GM12875 (cell line): Measurements from ENCODE around the gene KRT85.

Source experiments
- H3K4me3 ChIP-seq: one replicate; pipeline ENCODE4 v1.5.1; 2011; ENCODE audit warnings: low read depth, low read length, control low read depth
- TF ChIP-seq, protein P1 (sequence below): IDR thresholded peaks from 2 replicates; pipeline ENCODE4 v1.5.1; 2011; ENCODE audit warnings: low read depth, mild to moderate bottlenecking, control low read depth, inconsistent platforms, low read length, moderate library complexity, borderline replicate concordance; ENCODE audit not compliant: insufficient read depth

Gene KRT85

DNA sequence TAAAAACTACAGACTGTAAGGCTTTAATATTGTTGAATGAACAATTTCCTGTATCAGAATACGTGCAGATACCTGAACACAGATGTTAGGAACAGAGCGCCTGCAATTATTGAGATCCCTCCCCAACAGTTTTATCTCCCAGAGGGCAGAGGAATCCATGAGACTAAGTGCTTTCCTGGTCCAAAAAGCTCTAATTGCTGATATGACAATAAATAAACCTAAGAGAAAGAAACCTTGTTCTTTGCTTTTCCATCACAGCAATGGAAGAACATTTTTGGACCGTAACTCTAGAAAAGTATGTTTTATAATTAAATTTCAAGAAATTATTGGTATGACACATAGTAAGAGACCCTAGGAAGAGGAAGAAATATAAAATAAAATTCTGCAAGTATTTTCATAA is 33.1 kb downstream of the KRT85 start:
- TF ChIP-seq, protein P1, sequence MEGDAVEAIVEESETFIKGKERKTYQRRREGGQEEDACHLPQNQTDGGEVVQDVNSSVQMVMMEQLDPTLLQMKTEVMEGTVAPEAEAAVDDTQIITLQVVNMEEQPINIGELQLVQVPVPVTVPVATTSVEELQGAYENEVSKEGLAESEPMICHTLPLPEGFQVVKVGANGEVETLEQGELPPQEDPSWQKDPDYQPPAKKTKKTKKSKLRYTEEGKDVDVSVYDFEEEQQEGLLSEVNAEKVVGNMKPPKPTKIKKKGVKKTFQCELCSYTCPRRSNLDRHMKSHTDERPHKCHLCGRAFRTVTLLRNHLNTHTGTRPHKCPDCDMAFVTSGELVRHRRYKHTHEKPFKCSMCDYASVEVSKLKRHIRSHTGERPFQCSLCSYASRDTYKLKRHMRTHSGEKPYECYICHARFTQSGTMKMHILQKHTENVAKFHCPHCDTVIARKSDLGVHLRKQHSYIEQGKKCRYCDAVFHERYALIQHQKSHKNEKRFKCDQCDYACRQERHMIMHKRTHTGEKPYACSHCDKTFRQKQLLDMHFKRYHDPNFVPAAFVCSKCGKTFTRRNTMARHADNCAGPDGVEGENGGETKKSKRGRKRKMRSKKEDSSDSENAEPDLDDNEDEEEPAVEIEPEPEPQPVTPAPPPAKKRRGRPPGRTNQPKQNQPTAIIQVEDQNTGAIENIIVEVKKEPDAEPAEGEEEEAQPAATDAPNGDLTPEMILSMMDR, result no peak
- no peak overlapping the region for H3K4me3 ChIP-seq

DNA sequence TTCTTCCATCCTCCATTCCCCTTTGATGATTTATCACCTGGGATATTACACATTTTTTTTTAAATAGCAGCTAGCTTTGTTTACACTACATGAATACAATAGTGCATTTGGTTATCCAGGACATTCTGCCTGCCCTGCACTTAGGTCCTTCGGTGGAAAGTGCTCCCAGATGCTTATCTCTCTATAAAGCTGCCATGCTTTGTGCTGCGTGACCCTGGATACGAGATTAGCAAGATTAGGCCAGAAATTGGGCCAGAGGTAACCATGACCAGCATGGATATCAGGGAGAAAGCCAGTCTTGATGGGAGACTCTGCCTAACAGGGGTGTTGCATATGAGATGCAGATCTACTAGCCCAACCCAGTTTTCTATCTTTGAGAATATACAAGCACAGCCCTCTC is 34.0 kb downstream of the KRT85 start:
- no peak overlapping the region for H3K4me3 ChIP-seq
- TF ChIP-seq, protein P1, result no peak

DNA sequence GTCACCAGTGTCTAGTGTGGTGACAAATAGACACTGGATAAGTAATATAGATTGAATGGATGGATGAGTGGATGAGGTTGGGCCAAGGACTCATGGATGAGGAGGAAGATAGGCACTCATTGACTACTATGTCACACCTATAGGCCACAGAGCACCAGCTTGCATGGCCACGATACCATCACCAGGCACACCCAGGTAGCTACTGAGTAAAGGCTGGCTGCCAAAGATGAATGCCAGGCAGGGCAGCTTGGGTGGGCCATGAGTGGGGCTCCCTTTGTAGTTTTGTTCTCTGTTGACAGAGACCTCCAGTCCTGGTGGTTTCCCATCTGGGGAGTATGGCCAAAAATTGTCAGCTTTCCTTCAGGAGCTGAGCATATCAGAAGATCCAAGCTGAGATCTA is 34.9 kb downstream of the KRT85 start:
- TF ChIP-seq, protein P1, result no peak
- no peak overlapping the region for H3K4me3 ChIP-seq

DNA sequence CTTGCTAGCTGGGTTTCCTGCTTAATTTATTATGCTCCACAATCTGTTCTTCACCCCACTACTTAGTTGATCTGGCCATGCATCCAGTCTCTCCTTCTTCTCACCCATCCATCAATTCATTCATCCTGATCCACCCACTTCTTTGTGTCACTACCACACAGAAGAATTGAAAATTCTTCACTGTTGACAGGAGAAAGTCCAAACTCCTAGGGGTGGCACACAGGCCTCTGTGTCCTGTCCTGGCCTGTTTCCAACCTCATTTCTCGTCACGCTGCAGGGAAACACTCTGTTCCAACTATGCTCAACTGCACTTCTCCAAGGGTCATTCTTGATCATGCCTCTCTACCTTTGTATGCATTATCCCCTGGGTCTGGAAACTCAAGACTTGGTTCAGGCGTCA is 35.4 kb downstream of the KRT85 start:
- TF ChIP-seq, protein P1, result no peak
- H3K4me3 ChIP-seq, result no peak overlapping the region

DNA sequence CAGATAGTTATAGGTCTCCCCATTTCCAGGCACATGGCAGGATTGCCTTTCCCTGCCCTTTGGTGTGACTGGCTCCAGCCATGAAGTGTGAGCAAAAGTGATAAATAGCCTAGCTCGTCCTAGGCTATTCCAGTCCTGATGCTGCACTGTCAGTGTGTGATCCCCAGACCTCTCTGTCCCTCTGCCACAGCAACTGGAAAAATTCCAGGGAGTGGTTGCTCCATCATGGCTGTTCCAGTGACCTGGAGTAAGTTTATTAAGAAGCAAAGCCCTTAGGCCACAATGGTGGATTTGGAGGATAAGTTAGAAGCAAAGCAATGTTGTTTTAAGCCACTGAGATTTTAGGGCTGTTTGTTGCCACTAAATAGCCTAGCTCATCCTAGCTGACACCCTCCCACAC is 36.2 kb downstream of the KRT85 start:
- TF ChIP-seq, protein P1, result no peak
- no peak overlapping the region for H3K4me3 ChIP-seq

DNA sequence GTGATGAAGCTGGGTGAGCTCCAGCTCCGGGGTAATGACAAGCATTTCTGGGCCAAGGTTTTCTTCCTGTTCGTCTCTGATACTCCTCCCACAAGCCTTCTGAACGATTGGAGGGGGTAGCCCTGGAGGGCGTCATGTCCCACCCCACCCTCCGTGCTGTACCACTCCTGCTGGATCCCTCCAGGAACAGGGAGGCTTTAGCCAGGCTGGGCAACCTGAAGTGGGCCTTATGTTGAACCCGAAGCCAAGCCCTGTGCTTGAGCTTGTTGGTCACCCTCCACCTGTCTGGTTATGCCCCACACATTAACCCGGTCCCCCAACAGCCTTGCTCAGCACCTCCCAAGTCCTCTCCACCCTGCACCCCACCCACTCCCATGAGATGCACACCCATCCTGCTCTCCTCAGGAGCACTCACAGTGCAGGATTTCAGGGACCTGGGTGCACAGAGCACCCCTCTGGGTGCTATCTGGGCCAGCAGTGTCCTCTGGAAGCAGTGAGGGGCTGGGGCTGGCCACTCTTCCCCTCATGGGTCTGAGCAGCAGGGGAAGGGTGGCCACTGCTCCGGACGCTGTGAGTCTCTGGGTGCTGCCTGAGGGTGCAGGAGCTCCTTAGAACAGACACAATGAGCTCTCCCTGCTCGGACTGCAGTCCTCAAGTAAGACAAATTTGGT is 39.3 kb downstream of the KRT85 start:
- no peak overlapping the region for H3K4me3 ChIP-seq
- TF ChIP-seq, protein P1, result no peak

DNA sequence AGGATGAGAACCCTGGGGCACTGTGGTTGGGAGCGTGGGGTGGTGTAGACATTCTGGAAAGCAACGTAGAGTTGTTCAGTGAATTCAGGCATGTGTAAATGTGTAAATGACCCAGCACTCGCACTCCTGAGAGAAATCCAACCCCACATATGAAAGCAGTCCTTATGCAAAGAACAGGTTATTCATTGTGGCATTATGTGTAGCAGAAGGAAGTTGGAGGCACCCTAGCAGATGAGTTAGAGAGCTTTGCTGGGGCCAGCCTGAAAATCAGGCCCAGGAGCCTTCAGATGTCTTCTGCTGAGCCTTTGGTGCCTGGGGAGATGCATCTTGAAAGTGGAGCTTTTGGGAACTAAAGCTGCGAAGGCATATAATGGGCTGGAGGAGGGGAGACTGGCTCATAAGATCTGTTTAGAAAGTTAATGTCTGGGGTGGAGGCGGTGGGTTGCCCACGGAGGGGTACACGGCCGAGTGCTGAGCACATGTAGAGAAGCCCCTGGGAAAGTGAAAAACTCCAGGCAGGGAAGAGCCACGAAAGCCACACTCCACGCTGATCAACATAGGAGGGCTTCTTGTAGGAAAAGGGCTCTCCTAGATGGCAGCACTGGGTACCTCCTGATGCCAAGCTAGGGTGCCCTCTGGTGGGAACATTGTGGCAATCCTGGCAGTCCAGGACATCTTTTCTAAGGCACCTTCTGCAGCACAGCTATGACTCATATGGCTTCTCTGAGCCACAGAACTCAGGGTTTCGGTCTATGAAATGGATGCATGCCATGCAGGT is 40.0 kb downstream of the KRT85 start:
- TF ChIP-seq, protein P1, result peak; percentile 83
- H3K4me3 ChIP-seq, result no peak overlapping the region
